ENCODE results near the gene HERC3.

Gene HERC3

DNA sequence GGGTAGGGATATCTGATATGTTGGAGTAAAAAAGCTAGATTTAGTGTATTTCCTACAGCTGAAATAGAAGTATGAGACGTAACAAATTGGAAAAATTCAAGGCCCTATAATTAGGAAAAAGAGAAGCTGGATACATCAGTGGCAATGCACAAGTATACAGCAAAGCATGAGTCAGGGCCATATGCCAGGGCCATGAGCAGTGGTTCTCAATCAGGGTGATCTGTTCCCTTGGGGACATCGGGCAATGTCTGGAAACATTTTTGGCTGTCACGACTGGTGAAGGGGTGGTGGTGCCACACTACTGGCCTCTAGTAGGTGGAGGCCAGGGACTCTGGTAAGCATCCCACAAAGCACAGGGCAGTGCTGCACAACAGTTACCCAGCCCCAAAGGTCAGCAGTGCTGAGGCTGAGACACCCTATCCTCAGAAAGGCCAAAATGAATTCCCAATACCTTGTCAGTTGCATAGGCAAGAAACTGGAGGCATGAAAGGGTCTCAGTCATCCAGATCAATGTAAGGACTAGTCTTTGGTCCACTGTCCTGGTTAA lies 142.2 kb downstream of the HERC3 start:
- no peak for DNase-seq (ENCODE audit: low read depth)
- in situ Hi-C loops (cut with HindIII; ENCODE audit: low sequenced_read_pairs): no loop called here
- TF ChIP-seq CTCF (IDR thresholded peaks at IDR 0.05; ENCODE audit: low read depth, low read length, missing control alignments): no peak
- H3K4me3 ChIP-seq (ENCODE audit: low read depth, low read length): no peak overlapping the region

DNA sequence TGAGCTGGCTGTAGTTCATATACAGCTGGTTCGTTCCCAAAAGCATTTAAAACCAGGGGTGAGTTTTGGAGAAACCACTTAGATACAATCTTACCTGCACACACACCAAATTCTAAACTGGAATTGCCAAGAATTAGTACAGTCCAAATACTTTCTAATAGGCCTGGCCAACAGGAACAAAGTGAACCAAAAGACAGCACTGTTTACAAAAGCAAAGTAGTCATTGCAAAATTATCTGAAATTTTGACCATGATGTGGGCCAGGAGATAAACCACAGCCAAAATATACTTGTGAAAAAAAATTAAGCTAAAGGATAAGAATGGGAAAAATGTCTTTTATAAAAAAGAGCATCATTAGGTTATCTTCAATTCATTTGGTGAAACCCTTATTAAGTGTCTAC lies 143.3 kb downstream of the HERC3 start:
- in situ Hi-C loops (cut with HindIII; ENCODE audit: low sequenced_read_pairs): no loop called here
- no peak for DNase-seq (ENCODE audit: low read depth)
- no peak for TF ChIP-seq CTCF (IDR thresholded peaks at IDR 0.05; ENCODE audit: low read depth, low read length, missing control alignments)
- H3K4me3 ChIP-seq (ENCODE audit: low read depth, low read length): no peak overlapping the region

GRCh38 chr4:88736264-88736663 lies 144.0 kb downstream of the HERC3 start:
- in situ Hi-C loops (cut with HindIII; ENCODE audit: low sequenced_read_pairs): no loop called here
- TF ChIP-seq CTCF (IDR thresholded peaks at IDR 0.05; ENCODE audit: low read depth, low read length, missing control alignments): no peak
- no peak overlapping the region for H3K4me3 ChIP-seq (ENCODE audit: low read depth, low read length)
- no peak for DNase-seq (ENCODE audit: low read depth)

DNA sequence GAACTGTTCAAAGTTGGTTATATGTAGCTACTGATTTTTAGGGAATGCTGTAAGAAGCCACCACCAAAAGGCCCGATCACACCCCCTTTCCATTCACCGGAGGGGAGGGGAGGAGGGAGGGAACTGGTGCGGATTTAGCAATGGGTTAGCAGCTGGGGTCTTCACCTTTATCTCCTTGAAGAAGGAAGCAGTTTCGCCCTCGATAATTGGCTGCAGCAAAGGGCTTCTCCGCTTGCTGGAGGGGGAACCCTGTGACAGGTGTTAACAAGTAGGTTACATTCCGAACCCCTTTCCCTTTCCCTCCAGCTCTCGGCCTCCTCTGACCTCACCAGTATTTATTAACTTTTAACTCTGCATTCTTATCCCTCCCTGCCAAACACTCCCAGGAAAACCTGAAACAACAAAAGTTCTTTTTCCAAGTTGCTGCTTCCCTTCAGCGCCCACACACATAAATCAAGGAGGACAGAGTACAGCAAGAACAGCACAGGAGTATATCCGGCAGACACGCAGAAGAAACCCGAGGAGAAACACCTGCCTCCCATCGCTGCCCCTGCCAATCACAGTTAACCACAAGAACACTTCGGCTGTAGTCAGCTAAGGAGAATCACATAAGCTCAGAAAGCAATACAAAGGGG lies 145.1 kb downstream of the HERC3 start:
- in situ Hi-C loops (cut with HindIII; ENCODE audit: low sequenced_read_pairs): no loop called here
- no peak overlapping the region for H3K4me3 ChIP-seq (ENCODE audit: low read depth, low read length)
- TF ChIP-seq CTCF (IDR thresholded peaks at IDR 0.05; ENCODE audit: low read depth, low read length, missing control alignments): no peak
- DNase-seq (ENCODE audit: low read depth): no peak

DNA sequence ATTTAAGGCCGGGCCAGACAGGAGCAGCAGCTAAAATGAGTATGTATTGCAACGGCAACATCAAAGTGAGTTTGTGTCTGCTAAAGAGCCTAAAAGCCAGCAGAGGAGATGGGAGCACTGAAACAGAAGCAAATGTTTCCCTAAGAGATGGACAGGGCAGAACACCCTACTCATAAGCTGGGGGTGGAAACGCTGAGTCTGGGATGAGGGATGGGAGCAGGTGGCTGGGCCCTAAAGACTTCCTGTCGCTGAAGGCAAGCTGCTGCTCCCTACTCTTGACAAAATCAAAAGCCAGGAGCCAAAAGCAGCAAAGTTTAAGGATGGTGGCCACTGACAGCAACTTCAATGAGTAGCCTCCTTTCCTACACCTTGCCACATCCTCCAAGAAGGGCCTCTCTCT lies 145.9 kb downstream of the HERC3 start:
- H3K4me3 ChIP-seq (ENCODE audit: low read depth, low read length): no peak overlapping the region
- no peak for TF ChIP-seq CTCF (IDR thresholded peaks at IDR 0.05; ENCODE audit: low read depth, low read length, missing control alignments)
- in situ Hi-C loops (cut with HindIII; ENCODE audit: low sequenced_read_pairs): no loop called here
- DNase-seq (ENCODE audit: low read depth): no peak

DNA sequence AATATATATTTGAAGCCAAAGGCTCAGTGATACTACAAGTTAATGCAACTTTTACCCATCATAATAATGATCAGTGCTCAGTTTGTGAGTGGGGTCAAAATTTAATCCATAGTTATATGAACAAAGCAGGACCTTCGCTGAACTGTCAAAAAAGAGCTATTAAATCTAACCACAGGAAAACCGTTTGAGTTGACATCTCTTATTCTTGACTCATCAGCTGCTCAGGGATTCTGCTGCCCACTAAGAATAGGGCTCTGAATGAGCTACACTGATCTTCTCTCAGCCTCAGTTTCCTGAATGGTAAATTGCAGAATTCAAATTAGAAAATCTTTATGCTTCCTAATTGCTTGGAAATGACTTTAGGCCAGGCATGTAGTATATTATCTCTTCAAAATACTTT lies 150.3 kb downstream of the HERC3 start:
- no peak for DNase-seq (ENCODE audit: low read depth)
- TF ChIP-seq CTCF (IDR thresholded peaks at IDR 0.05; ENCODE audit: low read depth, low read length, missing control alignments): no peak
- in situ Hi-C loops (cut with HindIII; ENCODE audit: low sequenced_read_pairs): no loop called here
- no peak overlapping the region for H3K4me3 ChIP-seq (ENCODE audit: low read depth, low read length)

Measured in astrocyte of the cerebellum (primary cell).